GM12801 (cell line): ENCODE data around the gene SDK2.

Experiments
- TF ChIP-seq, protein P1 (sequence below): IDR thresholded peaks from one replicate; pipeline ENCODE4 v1.5.1; 2011; ENCODE audit warnings: control low read depth; ENCODE audit not compliant: insufficient read length; ENCODE audit errors: extremely low read depth

The SDK2 gene

DNA sequence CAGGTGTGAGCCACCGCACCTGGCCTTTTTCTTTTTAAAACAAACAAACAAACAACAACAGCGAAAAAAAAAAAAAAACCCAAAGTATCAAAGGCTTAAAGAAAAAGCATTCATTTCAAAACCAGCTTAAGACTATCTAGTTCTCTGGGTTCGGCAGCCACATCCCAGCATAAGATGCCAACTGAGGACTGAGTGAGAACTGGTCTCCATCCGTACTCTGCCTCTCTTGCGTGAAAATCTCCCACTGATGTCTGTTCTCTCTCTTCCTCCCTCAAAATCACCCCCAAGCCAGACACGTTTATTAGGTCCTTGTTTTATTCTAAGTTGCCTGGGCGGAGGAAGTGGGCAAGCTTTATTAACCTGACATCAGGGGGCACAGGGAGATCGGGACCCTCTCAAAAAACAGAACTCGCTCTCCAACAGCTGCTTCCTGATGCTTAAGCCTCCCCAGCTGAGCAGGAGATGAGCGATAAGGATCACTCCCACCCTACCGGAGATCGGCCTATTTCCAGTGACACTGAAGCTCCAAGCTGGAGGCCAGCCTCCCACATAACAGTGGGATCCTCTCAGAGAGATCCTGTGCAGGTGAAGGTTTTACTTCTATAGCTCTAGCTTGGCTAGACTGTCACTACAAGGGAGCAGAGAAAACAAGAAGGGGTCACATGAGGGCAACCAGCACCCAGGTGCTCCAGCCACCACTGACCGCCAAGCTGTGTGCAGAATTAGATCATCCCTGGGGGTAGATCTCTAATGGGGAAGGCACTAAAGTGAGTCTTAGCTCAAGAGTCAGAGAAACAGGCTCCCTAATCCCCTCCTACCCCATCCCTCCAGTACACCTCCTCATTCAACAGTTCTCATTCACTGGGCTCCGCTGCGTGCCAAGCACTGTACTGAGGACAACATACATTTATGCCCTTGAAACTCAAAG is 346.0 kb downstream of the SDK2 start:
- TF ChIP-seq, protein P1, sequence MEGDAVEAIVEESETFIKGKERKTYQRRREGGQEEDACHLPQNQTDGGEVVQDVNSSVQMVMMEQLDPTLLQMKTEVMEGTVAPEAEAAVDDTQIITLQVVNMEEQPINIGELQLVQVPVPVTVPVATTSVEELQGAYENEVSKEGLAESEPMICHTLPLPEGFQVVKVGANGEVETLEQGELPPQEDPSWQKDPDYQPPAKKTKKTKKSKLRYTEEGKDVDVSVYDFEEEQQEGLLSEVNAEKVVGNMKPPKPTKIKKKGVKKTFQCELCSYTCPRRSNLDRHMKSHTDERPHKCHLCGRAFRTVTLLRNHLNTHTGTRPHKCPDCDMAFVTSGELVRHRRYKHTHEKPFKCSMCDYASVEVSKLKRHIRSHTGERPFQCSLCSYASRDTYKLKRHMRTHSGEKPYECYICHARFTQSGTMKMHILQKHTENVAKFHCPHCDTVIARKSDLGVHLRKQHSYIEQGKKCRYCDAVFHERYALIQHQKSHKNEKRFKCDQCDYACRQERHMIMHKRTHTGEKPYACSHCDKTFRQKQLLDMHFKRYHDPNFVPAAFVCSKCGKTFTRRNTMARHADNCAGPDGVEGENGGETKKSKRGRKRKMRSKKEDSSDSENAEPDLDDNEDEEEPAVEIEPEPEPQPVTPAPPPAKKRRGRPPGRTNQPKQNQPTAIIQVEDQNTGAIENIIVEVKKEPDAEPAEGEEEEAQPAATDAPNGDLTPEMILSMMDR: no peak

DNA sequence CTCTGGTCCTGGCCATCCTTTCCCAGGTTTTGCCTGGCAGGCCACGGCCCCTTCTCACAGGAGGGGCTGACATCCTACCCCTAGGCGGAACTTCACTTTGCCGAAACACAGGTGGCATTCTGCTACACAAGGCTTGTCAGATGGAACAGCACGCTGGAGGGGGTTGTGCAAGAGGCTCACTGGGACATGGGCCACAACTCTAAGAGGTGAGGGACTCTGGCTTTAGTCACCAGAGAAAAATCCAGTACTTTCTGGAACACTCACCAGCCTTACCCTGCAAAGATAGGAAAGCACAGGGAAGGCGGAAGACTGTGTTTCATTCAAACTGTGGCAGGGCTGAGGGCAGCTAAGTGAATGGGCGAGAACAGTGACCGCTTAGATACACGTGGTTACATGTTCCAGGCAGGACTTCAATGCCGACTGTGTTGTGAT is 350.7 kb downstream of the SDK2 start:
- TF ChIP-seq, protein P1: no peak

GRCh38 chr17:73293031-73293430 is 351.2 kb downstream of the SDK2 start:
- TF ChIP-seq, protein P1: no peak

DNA sequence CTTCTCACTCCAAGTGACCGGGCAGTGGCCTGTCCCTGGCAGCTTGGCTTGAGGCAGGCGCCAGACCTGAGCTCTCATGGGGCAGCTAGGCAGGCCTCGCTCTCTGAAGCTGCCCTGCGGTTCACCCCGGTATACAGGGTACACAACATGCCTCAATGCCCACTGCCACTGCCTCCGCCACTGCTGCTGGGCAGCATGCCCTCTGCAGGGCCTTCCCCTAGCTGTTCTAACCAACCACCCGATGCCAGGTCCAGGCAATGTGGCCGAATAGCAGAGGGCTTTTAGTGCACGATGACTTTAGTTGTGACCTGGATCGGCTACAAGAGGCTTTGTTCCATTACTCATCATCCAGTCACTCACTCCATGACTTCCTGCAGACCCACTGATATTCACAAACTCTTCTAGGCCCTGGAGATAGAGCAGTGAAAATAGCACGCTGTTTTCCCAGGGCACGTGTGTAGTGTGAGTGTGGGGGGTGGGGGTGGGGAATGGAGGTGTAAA is 352.2 kb downstream of the SDK2 start:
- TF ChIP-seq, protein P1: no peak

DNA sequence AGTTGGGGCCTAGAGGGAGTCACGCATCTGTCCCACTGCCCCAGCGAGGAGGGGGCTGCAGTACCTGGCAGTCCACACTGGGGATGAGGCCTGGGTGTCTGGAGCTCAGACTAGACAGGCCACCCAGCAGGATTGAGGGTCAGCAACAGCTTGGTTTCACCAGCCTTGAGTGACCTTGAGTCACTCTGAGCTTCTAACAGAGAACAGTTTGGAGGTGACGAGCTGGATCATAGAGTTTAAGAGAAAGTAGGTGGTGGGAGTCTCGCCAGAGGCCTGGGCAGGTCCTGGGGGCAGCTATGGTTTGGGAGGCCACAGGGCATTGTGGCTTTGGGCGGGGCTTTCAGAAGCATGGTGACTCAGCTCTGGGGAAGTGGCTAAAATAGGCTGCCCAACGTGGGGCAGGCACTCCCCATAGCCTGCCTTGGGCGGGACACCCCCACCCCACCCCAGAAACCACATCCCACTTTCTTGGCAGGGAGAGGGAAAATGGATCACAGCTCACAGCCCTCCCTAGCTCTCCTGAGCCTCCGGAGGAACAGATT is 352.9 kb downstream of the SDK2 start:
- TF ChIP-seq, protein P1: no peak

DNA sequence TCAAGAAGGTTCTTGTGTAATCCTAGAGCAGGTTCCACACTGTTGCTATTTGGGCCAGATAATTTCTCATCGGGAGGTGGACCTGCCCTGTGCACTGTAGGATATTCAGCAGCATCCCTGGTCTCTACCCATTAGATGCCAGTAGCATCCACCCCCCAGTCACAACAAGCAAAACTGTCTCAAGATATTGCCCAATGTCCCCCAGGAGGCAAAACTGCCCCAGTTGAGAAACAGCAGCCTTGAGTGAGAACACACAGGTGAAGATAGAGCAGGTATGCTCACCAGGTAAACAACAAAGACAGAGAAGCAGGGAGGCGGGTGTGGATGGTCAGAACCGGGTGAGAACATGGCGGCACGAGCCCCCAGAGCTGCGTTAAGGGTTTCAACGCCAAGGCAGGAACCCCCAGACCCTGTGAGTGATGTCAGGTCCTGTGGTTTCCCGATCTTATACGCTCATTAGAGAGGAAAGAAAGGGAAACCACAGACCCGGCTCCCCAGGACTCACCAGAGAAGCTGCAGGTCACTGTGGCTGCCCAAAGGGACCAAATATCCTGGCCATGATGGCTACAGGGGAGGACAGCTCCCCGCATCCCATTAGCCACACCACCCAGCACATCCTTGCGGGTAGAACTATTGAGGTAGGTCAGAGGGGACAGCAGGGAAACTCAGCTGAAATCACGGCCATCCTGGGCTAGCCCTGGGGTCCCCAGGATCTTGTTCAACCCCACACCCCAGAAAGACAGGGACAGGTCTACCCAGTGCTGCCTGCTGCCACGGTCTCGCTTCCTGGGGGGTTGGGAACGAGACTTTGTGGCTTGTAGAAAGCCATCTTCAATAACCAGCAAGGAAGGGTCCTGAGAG is 353.6 kb downstream of the SDK2 start:
- TF ChIP-seq, protein P1: no peak
